GM19468 (cell line): ENCODE results near the gene AQP4.

Experiments
- ATAC-seq: cut with Tn5 transposase; IDR thresholded peaks from one replicate; pipeline ENCODE4 v1.9.1; 2021; ENCODE audit warnings: mild to moderate bottlenecking, moderate library complexity, moderate number of reproducible peaks; ENCODE audit not compliant: unreplicated experiment; ENCODE audit errors: extremely low read depth

Gene AQP4, protein sequence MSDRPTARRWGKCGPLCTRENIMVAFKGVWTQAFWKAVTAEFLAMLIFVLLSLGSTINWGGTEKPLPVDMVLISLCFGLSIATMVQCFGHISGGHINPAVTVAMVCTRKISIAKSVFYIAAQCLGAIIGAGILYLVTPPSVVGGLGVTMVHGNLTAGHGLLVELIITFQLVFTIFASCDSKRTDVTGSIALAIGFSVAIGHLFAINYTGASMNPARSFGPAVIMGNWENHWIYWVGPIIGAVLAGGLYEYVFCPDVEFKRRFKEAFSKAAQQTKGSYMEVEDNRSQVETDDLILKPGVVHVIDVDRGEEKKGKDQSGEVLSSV

DNA sequence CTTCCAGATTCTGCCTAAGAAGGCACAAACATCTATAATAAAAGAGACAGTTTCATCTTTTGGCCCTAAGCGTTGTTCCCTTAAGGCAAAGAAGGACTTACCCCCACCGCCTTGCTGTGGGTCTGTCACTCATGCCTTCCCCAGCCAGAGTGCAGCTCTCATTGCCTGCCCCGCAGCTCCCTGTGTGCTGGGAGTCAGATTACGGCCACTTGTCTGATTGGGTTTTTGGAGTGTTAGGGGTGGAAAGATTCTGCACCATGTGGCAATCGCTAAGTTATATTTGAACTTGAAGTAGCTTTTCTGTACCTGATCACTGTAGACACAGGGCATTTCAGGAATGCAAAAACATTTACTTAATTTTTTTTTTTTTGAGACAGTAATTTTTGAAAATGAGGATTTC is at the start of gene AQP4:
Gene AQP4, minus strand, starts transcription at position 151 of the 400 bp plus-strand sequence. Its CDS starts 18 bp downstream, at position 133.
- ATAC-seq = no peak

DNA sequence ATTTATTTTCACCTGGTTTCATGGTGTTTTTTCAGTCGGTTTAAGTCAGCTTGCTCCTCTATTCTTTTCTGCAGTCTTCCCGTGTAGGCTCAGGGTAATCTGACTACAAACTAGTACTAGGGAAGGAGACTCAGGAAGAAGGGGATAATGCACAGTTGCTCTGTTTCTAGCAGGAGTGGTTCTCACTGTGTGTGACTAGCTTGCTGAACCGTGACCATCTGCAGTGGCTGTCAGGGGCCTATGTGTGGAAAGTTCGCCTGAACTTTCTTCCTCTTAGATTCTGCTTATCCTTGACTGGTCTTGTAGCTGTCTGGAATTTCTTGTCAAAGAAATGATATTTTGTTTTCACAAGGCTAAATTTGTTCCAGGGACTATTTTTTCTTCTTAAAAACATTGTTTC is 46.3 kb upstream of the AQP4 start:
- no peak for ATAC-seq

DNA sequence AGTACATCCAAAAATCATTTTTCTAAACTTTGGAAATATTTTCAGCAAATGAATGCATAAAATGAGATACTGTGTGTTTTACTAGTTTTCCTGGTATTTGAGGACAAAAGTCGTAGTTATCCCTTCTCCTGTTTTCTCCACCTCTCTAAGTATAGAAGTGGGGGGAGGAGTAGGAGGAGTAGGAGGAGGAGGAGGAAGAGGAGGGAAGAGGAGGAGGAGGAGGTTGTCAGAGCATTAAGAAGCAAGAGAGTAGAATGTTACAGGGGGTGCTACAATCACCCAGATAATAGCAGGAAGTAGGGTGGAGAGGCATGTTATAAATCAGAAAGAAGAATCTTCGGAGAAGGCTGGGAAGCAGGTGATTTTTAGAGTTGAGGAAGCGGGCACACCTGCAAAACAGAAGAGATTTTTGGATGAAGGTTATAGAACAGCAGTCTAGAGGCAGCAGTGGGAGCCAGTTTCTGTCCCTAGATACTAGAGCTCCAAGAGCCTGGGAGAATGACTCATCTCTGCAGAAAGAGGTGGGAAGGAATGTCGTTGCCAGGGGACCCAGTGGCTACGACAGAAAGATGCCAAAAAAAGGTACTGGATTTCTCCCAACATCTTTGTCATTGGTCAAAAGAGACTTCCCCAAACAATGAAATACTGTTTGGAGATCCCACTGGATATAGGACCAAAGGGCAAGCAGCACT is 44.2 kb upstream of the AQP4 start:
- no peak for ATAC-seq

DNA sequence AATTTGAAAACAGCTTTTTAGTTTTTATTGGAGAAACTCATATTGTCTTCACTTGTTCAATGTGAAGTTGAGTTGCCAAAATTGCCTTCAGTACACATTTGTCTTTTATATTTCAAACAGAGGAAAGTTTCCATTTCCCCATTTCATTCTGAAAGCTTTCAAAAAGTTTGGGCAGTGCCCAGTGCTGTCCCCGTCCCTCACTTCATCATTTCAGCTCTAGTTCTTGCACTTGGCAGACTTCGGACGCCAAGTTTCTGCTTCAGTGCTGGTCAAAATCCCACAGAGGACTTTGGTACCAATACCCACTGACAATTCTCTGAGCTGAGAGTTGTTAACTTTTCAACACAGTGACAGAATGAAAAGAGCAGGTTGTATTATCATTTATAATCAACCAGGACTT is 43.4 kb upstream of the AQP4 start:
- ATAC-seq = no peak

DNA sequence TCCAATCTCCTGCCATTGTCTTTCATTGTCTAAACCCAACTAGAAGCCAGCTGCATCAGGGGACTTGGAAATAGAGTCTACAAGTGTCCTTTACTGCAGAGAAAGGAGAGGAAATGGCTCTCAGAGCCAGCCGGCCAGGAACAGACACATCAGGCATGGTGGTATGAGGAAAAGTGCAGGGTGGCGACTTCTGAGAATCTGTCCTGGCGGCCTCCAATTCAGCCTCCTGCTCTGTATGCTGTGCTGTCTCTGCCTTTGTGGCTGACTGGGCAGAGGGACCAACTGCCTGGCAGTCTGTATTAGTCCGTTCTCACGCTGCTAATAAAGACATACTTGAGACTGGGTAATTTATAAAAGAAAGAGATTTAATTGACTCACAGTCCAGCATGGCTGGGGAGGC is 36.8 kb upstream of the AQP4 start:
- ATAC-seq = no peak

DNA sequence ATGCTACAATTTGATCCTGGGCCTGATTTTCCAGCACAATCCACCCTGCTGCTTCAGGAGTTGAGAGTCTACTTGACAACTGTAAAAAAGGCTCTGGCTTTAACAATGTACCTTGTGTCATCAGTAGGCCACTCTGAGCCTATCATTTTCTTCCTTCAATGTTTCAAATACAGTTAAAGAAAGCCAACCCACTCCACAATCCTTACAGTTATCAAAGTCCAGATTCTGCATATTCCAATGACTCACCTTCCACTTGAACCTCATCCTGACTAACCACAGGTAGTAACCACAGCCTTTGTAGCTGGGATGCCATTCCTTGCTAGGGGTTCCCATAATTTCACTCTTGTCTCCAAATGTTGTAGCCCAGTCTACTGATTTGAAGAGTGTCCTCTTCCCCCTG is 35.5 kb upstream of the AQP4 start:
- ATAC-seq = no peak

DNA sequence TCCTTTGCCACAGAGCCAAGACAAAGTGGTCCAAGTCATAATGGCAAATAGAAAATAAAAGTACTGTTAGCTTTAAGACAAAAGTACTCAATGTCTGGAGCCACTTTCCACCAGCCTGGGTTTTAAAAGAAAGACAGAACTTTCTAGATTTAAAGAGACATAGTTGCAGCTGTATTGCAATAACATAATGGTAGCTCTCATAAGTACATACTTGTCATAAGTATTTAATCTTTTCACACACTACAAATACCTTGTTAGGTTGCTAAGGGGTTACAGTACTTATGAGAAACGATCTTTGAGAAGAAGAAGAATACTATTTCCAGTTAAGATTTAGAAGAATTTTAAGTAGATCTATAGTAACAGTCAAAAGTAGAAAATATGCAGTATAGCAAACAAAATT is 28.9 kb upstream of the AQP4 start:
- ATAC-seq = no peak

DNA sequence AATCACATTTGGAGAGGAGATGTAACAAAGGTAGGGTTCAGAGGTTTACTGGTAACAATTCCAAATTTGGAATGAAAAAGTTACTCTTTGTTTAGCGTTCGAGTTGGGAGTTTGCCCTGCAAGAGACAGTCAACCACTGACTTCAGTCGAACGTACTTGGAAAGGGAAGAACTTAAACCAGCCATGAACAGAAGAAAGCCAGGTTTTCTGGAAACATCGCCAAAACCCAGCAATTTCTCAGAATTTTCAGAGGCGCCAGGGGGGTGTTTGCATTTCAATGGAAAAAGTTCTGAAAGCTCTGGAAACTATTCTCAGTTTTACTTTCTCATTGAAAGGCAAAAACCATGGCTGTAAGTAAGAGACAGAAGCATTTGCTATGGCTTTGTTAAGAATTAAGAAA is 28.5 kb upstream of the AQP4 start:
- ATAC-seq = no peak

DNA sequence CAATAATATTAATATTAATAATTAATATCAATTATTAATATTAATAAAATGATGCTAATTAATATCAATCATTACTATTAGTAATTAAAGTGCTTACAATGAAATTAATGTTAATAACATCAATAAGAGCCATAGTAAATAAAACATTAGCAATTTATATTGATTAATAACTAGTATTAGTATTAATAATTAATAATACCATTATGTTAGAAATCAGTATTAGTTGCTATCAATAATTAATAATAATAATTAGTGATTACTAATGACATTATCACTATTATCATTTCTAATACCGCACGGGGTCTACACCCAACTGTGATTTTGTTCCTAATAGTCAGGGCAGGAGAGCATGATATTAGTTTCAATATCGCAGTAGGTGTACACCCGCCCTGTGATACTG is 22.8 kb upstream of the AQP4 start:
- no peak for ATAC-seq

DNA sequence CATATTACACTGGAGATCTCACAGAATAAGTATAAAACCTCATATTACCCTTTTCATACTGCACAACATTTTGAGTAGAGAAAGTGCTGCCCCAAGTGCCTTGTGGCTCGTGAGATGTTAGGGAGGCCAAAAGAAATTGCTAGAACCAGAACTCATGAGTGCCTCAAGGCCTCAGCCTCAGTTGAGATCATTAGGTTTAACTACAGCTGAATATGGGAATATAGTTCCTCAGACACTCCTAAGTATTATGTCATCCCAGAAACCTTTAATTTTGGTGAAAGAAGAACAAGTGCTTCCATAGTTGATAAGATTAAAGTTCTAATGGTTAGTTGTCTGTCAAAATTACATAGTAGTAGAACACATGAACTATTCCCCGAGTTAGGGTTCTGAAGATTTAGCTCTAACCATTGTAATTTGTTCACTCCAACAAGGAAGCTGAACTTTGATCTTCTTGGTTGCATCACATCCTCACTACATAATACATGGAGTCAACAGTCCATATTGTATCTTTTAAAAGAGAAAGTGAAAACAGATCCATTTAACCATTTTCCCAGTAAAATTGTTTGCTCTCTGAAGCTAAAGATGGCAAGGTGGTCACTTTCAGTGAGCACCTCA is 9.6 kb upstream of the AQP4 start:
- ATAC-seq = no peak

DNA sequence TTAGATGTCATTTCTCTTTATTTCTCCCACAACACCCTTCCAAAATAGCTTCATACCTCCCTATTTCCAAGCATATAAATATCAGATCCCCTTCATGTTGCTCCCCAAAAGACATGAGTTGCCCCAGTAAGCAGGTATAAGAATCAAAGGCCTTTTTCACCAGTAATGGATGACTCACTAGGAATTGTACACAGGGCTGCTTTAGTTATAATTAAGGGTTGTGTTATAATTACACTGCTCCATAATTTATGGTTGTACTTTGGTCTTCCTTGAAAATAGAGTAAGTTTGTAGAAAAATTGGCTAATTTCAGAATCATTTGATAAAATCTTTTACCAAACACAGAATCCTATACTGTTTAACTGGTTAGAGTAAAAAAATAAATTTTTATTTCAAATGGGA is 8.8 kb upstream of the AQP4 start:
- no peak for ATAC-seq

DNA sequence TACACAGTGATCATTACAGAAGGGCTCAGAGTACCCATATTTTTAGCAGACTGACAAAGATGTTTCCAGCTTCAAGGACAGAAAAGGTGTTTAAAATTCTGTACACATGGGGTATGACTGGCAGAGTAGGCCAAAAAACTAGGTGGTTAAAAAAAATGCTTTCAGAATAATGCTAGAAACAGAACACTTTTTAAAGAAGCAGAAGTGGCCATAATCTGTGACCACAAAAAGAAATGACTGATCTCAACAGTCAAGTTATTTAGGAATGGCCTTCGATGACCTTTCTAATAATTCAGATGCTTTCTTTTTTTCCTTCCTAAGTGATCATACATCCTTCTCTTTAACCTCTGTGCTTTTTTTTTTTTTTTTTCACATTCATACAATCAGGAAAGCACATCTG is 4.1 kb upstream of the AQP4 start:
- no peak for ATAC-seq

DNA sequence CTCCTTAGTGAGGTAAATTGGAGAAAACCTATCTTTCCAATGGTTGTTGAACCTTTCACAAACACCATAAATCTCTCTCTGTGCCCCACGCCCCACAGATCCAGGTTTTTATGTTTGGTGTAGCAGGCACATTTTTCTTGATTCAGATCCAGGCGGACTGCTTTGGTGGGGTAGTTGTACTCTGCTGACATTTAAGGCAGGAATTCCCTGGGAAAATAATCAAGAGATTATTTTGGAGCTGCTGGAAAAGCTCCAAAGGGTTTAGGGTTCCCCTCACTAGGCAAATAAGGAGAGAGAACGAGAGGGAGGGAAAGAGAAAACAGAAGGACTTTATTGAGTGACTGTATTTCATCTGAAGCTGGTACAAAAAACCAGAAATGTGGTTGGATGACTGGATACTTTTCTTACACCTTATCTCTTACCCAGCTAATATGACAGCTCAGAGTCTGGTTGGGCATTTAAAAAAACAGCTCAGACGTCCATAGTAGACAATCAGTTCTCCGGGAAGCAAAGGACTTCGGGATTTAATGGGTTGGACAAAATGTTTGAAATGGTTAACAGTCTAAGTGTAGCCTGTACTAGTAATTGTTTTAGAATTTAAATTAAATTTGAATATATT is 3.6 kb upstream of the AQP4 start:
- no peak for ATAC-seq

DNA sequence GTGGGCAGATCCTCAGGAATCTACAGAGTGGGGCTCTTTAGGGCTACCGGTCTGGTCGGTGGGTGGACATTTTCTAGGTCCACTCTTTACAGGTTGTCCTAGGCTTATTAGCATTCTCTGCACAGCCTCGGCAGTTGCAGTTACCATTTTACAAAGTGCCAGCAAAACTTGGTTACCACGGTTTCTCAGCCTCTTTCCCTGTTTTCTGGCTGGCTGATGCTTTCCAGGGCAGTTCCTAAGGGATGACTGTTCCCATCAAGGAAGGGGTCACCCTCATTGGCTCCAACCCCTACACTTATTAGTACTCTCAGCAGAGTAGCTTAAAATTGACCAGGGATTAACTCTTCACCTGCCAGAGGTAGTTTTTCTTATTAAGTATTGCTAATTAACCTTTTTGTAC is 2.0 kb upstream of the AQP4 start:
- no peak for ATAC-seq

DNA sequence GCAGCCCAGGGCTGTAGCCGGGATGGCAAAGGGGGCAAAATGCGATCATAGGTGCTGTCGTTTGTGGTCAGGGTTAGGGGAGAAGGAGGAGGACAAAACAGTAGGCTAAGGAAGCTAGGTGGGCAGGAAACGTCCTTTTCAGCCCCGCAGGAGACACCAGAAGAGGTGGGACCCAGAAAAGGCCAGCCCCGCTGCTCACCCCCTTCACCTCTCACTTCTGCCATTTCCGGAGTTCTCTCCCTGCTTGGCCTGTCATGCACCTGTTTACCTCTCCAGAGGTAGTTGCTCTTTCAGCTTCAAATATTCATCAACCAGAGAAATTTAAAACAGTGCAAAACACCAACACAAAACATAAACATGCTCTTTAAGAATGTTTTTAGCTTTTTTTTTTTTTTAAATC is 849 bp downstream of the AQP4 start:
- no peak for ATAC-seq

DNA sequence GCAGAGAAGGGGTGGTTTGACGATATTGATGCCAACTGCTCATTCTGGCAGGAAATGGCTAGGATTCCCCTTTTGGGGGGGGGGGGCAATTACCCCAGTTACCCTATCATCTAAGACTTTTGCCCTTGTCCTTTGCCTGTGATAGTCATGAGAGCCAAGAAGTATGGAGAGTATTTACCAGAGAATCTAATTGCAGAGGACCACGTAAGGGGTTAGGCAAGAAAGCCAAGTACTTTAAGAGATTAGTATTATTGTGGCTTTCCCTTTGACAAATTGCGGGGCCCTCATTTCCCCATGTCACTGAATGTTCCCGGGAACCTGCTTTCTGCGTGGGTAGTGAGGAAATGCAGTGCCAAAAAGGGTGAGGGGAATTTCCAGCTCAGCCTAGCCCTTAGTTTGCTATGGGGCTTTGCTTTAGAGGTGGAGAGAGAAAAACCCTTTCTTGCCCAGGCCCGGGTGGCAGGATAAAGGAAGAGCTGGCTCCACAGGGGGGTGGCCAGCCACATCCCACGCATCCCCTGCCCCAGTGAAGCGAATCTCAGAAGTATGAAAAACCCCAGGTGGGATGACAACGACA is 1.5 kb downstream of the AQP4 start:
- ATAC-seq = no peak

DNA sequence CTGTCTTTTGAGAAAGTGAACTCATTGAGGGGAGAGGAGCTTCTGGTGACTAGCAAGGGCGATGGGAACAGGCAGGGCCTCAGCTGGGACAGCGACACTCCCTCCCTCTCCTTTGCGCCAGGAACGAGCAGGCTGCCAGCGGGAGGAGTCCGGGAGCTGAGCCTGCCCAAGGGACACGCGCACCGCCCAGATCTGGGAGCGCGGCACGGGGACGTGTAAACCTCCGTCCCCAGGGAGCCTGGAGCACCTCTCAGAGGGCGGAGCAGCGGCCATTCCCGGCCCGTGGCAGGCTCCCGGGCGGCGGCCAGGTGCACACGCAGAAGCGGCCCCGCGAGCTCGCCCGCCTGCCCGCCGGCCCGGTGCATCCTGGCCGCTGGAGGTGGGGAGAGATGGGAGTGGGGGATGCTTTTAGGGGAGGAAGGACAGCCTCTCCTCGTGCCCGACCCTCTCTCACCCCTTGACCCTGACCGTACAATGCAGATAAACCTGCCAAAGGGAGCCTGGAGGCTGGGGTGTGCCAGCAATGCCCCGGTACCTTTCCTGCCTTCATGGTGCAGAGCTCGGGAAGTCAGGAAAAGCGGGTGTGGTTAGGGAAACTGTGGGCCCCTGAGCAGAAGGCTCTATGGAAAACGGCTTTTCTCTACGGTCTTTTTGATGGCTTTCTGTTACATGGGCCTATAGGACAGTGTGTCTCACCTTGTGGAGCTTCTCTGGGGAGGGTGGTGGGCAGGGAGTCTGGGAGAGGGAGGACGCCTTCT is 2.2 kb downstream of the AQP4 start:
- no peak for ATAC-seq

DNA sequence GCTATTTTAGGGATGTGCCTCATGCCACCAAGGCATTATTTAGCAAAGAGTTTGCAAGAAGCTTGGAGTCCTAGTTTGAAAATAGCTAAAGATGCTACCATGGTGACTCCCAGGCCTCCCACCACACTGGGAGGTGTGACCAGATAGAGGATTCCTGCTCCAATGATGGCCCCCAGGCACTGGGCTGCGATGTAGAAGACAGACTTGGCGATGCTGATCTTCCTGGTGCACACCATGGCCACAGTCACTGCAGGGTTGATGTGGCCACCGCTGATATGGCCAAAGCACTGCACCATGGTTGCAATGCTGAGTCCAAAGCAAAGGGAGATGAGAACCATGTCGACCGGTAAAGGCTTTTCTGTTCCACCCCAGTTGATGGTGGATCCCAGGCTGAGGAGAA is 3.4 kb downstream of the AQP4 start:
- no peak for ATAC-seq

DNA sequence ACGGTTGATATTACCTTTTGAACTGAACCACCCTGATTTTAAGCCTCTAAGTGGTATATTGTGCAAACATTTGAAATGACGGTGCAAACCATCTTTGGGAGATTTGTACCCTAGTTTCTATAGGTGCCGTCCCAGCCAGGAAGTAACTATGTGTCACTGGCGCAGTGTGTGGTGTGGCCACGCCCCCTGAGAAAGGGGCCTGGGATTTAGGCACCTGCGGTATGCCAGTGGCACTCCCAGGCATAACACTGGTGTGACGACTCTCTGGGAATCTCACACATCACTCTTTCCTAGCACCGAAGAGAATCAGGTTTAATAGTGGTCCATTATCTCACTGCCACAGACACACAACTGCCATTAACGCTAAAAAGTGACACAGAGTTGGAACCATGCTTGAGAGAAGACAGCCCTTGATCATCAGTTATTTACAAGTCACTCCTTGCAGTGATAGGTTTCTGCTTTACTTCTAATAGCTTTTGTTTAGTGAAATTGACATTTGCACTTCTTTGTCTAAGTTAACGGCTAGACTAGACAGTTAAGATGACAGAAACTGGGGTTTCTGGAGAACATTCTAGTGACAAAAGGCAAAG is 11.1 kb downstream of the AQP4 start:
- no peak for ATAC-seq

DNA sequence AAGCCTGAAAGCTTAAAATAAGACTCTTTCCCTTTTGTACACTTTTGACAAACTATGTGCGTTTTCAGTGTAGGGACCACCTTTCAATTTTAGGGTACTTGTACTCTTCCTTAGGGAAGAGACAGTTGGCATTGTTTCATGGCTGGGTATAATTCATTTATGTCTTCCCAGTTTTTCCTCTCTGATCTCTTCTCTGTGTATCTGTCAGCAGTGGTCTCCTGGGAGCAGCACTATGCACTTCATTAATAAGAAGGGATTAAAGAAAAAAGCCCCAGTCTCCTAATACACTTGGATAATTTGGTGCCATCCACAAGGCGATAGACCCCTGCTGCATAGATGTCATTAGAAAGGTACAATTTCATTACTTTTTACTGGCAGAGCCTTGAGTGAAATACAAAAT is 12.1 kb downstream of the AQP4 start:
- ATAC-seq = no peak
